ENCODE measurements around the gene SNRNP70. TPM values are rescaled to one million over a fixed set of nuclear protein-coding genes. Genes with fewer than 3 reads are reported as not detected.

Gene SNRNP70
- total RNA-seq, 6 experiments from 2014 or later = 80.8 to 187 (median 123) TPM

GRCh38 chr19:49067554-49067953, 17.7 kb upstream of the SNRNP70 start:
- intact Hi-C loops (cut with DNase I) = no loop called here

GRCh38 chr19:49069026-49069425, 16.2 kb upstream of the SNRNP70 start:
- H3K4me3 ChIP-seq = no peak overlapping the region
- WGBS (ENCODE audit: insufficient coverage, low coverage, low lambda C conversion rate, missing lambda C conversion rate) = 88% methylated on average over 3 of the region's 9 CpGs
- no peaks in the 10 kb centered on the region for H3K9me3 ChIP-seq
- no peak overlapping the region for H3K27ac ChIP-seq
- no peaks in the 10 kb centered on the region for H3K4me1 ChIP-seq
- TF ChIP-seq CTCF (IDR thresholded peaks at IDR 0.05) (no peak), POLR2A (IDR thresholded peaks at IDR 0.05) (no peak)
- no peaks in the 10 kb centered on the region for H3K36me3 ChIP-seq
- peaks cover 0 to 9% of the 10 kb centered on the region in 2 donors for H3K27me3 ChIP-seq
- intact Hi-C loops (cut with DNase I) = no loop called here
- no peak for DNase-seq
- no peak for ATAC-seq

More at GRCh38 chr19:49067554-49067953, 17.7 kb upstream of the SNRNP70 start:
- 40% methylated on average over 1 of the region's 3 CpGs for WGBS (ENCODE audit: insufficient coverage, low coverage, low lambda C conversion rate, missing lambda C conversion rate)
- DNase-seq (no peak), ATAC-seq (no peak)
- Histone ChIP-seq H3K36me3 (no peaks in the 10 kb centered on the region), H3K9me3 (no peaks in the 10 kb centered on the region), H3K4me3 (no peak overlapping the region), H3K27ac (no peak overlapping the region), H3K4me1 (no peaks in the 10 kb centered on the region), H3K27me3 (peaks cover 0 to 9% of the 10 kb centered on the region in 2 donors)
- TF ChIP-seq CTCF (IDR thresholded peaks at IDR 0.05) = no peak
- no peak for TF ChIP-seq POLR2A (IDR thresholded peaks at IDR 0.05)

- Histone ChIP-seq H3K36me3 (no peaks in the 10 kb centered on the region), H3K9me3 (no peaks in the 10 kb centered on the region), H3K4me3 (no peak overlapping the region), H3K4me1 (peaks cover 0 to 3% (median 0%) of the 10 kb centered on the region in 4 donors), H3K27me3 (peaks cover 0 to 9% of the 10 kb centered on the region in 2 donors), H3K27ac (no peak overlapping the region)
- WGBS (ENCODE audit: insufficient coverage, low coverage, low lambda C conversion rate, missing lambda C conversion rate) = 86% methylated on average over 11 of the region's 21 CpGs
- TF ChIP-seq CTCF (IDR thresholded peaks at IDR 0.05) = no peak
- TF ChIP-seq POLR2A (IDR thresholded peaks at IDR 0.05) = no peak
- no peak for DNase-seq
- intact Hi-C loops (cut with DNase I) = no loop called here
- no peak for ATAC-seq
Observed at GRCh38 chr19:49070416-49070815, 14.8 kb upstream of the SNRNP70 start.

DNA sequence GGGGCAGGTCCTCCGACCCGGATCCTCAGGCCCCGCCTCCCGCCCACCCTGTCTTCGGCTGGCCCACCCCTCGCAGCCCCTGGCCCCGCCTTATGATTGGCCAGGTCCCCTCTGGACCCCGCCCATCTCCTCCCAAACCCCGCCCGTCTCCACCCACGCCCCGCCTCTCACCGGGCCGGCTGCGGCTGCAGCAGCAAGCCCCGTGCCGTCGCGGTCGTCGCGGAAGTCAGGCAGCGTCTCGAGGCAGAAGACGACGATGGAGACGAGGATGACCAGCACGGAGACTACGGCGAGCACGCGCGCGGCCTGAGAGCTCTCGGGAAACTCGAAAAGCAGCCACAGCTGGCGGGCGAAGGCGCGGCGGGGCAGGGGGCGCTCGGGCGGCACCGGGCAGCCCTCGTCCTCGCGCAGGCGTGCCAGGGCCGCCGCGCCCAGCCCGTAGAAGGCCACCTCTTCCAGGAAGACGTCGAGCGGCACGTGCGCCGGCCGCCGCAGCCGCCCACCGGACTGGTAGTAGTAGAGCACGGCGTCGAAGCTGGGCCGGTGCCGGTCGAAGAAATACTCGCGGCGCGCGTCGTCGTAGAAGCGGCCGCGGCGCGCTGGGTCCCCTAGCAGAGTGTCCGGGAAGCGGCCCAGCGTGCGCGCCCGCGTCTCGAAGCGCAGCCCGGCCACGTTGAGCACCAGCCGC, 13.2 kb upstream of the SNRNP70 start:
- 5% methylated on average over 23 of the region's 93 CpGs for WGBS (ENCODE audit: insufficient coverage, low coverage, low lambda C conversion rate, missing lambda C conversion rate)
- H3K4me3 ChIP-seq = no peak overlapping the region
- TF ChIP-seq POLR2A (IDR thresholded peaks at IDR 0.05) (no peak), CTCF (IDR thresholded peaks at IDR 0.05) (no peak)
- H3K27ac ChIP-seq = no peak overlapping the region
- peaks cover 0 to 9% of the 10 kb centered on the region in 2 donors for H3K27me3 ChIP-seq
- no peak for DNase-seq
- no peaks in the 10 kb centered on the region for H3K36me3 ChIP-seq
- peaks cover 0 to 3% (median 0%) of the 10 kb centered on the region in 4 donors for H3K4me1 ChIP-seq
- H3K9me3 ChIP-seq = no peaks in the 10 kb centered on the region
- no peak for ATAC-seq
- intact Hi-C loops (cut with DNase I) = no loop called here
